SK-N-SH treated with all-trans-retinoic acid at 6 μM for 48 hours (cell line): ENCODE measurements around the gene FAAH.

Source experiments
- ATAC-seq: fragments of 200-7000 bp; cut with Tn5 transposase; 3 replicates; pipeline ENCODE4 v1.9.1; 2020; ENCODE audit warnings: mild to moderate bottlenecking, moderate library complexity
- ARNTL ChIP-seq: fragments of 450-650 bp; formaldehyde crosslinking; IDR thresholded peaks from 2 replicates; pipeline ENCODE4 v1.5.0; 2020; ENCODE audit warnings: low read depth, mild to moderate bottlenecking, moderate library complexity, borderline replicate concordance
- BACH2 ChIP-seq: fragments of 250-450 bp; sonication (Bioruptor Pico); IDR thresholded peaks from 2 replicates; pipeline ENCODE4 v1.9.0; 2021; ENCODE audit warnings: mild to moderate bottlenecking, borderline replicate concordance
- CREB5 ChIP-seq: fragments of 250-450 bp; sonication (Bioruptor Pico); IDR thresholded peaks from 2 replicates; pipeline ENCODE4 v1.5.1; 2020; ENCODE audit warnings: low read depth, mild to moderate bottlenecking, moderate library complexity
- CSDC2 ChIP-seq: fragments of 250-450 bp; sonication (Bioruptor Pico); IDR thresholded peaks from 2 replicates; pipeline ENCODE4 v1.5.0; 2020; ENCODE audit warnings: mild to moderate bottlenecking, moderate library complexity
- ESRRG ChIP-seq: fragments of 250-450 bp; sonication (Bioruptor Pico); IDR thresholded peaks from 2 replicates; pipeline ENCODE4 v1.6.1; 2021; ENCODE audit warnings: mild to moderate bottlenecking
- GLIS3 ChIP-seq: fragments of 250-450 bp; sonication (Bioruptor Pico); IDR thresholded peaks from 2 replicates; pipeline ENCODE4 v1.5.0; 2020; ENCODE audit warnings: mild to moderate bottlenecking, moderate library complexity
- PATZ1 ChIP-seq: fragments of 250-450 bp; sonication (Bioruptor Pico); IDR thresholded peaks from 2 replicates; pipeline ENCODE4 v1.8.0; 2020; ENCODE audit warnings: mild to moderate bottlenecking, moderate library complexity, borderline replicate concordance
- POU6F1 ChIP-seq: fragments of 250-450 bp; sonication (Bioruptor Pico); IDR thresholded peaks from 2 replicates; pipeline ENCODE4 v1.8.0; 2021; ENCODE audit warnings: low read depth, mild to moderate bottlenecking, moderate library complexity, borderline replicate concordance
- PPARA ChIP-seq: fragments of 250-450 bp; sonication (Bioruptor Pico); IDR thresholded peaks from 2 replicates; pipeline ENCODE4 v1.5.0; 2020; ENCODE audit warnings: mild to moderate bottlenecking, borderline replicate concordance
- RARB ChIP-seq: fragments of 250-450 bp; sonication (Bioruptor Pico); IDR thresholded peaks from 2 replicates; pipeline ENCODE4 v1.8.0; 2021; ENCODE audit warnings: mild to moderate bottlenecking, moderate library complexity
- SNAI2 ChIP-seq: fragments of 250-450 bp; sonication (Bioruptor Pico); IDR thresholded peaks from 2 replicates; pipeline ENCODE4 v1.5.0; 2020; ENCODE audit warnings: mild to moderate bottlenecking, moderate library complexity
- TCF4 ChIP-seq: fragments of 250-450 bp; sonication (Bioruptor Pico); IDR thresholded peaks from 2 replicates; pipeline ENCODE4 v1.8.0; 2021; ENCODE audit warnings: mild to moderate bottlenecking, moderate library complexity, borderline replicate concordance
- TOX ChIP-seq: fragments of 250-450 bp; sonication (Bioruptor Pico); IDR thresholded peaks from 2 replicates; pipeline ENCODE4 v1.8.0; 2021; ENCODE audit warnings: mild to moderate bottlenecking, moderate library complexity, borderline replicate concordance
- ZFP3 ChIP-seq: fragments of 250-450 bp; sonication (Bioruptor Pico); IDR thresholded peaks from 2 replicates; pipeline ENCODE4 v1.5.0; 2020; ENCODE audit warnings: mild to moderate bottlenecking, moderate library complexity
- ZNF565 ChIP-seq: fragments of 450-650 bp; formaldehyde crosslinking; conservative IDR thresholded peaks from 2 replicates; pipeline ENCODE4 v1.5.0; 2020; ENCODE audit warnings: low read depth, mild to moderate bottlenecking, moderate library complexity
- ZNF70 ChIP-seq: fragments of 450-650 bp; formaldehyde crosslinking; IDR thresholded peaks from 2 replicates; pipeline ENCODE4 v1.5.0; 2020; ENCODE audit warnings: mild to moderate bottlenecking, moderate library complexity
- ZNF8 ChIP-seq: fragments of 450-650 bp; formaldehyde crosslinking; IDR thresholded peaks from 2 replicates; pipeline ENCODE4 v1.5.0; 2020; ENCODE audit warnings: mild to moderate bottlenecking, moderate library complexity
- TF ChIP-seq, protein P1 (sequence below): fragments of 250-450 bp; sonication (Bioruptor Pico); IDR thresholded peaks from 2 replicates; pipeline ENCODE4 v1.5.0; 2020; ENCODE audit warnings: mild to moderate bottlenecking, moderate library complexity
- TF ChIP-seq, protein P2 (sequence below): fragments of 250-450 bp; sonication (Bioruptor Pico); IDR thresholded peaks from 2 replicates; pipeline ENCODE4 v1.5.1; 2021; ENCODE audit warnings: mild to moderate bottlenecking, moderate library complexity

FAAH gene

DNA sequence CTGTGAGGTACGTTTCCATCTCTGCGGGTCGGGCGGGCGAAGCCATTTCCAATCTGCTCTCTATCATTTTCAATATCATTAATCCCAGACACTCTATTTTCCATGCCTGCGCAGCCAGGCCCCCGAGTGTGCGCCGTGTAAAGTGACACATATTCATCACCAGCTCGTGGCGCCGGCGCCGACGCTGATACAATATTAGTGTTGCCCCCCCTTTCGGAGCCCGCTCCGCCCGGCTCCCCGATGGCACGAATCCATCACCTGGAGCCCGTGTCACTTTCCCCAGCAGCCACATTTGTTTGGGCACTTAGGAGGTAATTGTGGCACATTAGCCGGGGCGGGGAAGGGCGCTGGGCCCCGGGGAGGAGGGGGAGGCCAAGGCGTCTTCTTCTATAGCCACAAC lies 61.8 kb downstream of the FAAH start:
- TF ChIP-seq ARNTL (CRISPR knock-in tag) (no peak), CREB5 (no peak), TOX (CRISPR knock-in tag) (no peak), ZNF70 (no peak), SNAI2 (CRISPR knock-in tag) (no peak), GLIS3 (no peak), ESRRG (CRISPR knock-in tag) (no peak), ZNF8 (CRISPR knock-in tag) (no peak), RARB (CRISPR knock-in tag) (no peak), BACH2 (no peak), ZNF565 (CRISPR knock-in tag) (no peak)
- TF ChIP-seq, protein P1, sequence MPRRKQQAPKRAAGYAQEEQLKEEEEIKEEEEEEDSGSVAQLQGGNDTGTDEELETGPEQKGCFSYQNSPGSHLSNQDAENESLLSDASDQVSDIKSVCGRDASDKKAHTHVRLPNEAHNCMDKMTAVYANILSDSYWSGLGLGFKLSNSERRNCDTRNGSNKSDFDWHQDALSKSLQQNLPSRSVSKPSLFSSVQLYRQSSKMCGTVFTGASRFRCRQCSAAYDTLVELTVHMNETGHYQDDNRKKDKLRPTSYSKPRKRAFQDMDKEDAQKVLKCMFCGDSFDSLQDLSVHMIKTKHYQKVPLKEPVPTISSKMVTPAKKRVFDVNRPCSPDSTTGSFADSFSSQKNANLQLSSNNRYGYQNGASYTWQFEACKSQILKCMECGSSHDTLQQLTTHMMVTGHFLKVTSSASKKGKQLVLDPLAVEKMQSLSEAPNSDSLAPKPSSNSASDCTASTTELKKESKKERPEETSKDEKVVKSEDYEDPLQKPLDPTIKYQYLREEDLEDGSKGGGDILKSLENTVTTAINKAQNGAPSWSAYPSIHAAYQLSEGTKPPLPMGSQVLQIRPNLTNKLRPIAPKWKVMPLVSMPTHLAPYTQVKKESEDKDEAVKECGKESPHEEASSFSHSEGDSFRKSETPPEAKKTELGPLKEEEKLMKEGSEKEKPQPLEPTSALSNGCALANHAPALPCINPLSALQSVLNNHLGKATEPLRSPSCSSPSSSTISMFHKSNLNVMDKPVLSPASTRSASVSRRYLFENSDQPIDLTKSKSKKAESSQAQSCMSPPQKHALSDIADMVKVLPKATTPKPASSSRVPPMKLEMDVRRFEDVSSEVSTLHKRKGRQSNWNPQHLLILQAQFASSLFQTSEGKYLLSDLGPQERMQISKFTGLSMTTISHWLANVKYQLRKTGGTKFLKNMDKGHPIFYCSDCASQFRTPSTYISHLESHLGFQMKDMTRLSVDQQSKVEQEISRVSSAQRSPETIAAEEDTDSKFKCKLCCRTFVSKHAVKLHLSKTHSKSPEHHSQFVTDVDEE (CRISPR knock-in tag), result no peak
- no peak for ATAC-seq

GRCh38 chr1:46456411-46456963 lies 62.4 kb downstream of the FAAH start:
- TF ChIP-seq PPARA (CRISPR knock-in tag), result no peak
- TF ChIP-seq TOX (CRISPR knock-in tag), result no peak
- no peak for TF ChIP-seq GLIS3
- TF ChIP-seq ZNF70, result no peak
- no peak for TF ChIP-seq PATZ1 (CRISPR knock-in tag)
- TF ChIP-seq SNAI2 (CRISPR knock-in tag), result no peak
- TF ChIP-seq ESRRG (CRISPR knock-in tag), result no peak
- TF ChIP-seq POU6F1 (CRISPR knock-in tag), result no peak
- ATAC-seq, result no peak

- TF ChIP-seq SNAI2 (CRISPR knock-in tag) (no peak), RARB (CRISPR knock-in tag) (no peak), TCF4 (CRISPR knock-in tag) (no peak), ZNF8 (CRISPR knock-in tag) (no peak), PATZ1 (CRISPR knock-in tag) (no peak), GLIS3 (no peak), TOX (CRISPR knock-in tag) (no peak), ZFP3 (CRISPR knock-in tag) (no peak), BACH2 (no peak), POU6F1 (CRISPR knock-in tag) (no peak), CSDC2 (CRISPR knock-in tag) (no peak), PPARA (CRISPR knock-in tag) (no peak)
- TF ChIP-seq, protein P2, sequence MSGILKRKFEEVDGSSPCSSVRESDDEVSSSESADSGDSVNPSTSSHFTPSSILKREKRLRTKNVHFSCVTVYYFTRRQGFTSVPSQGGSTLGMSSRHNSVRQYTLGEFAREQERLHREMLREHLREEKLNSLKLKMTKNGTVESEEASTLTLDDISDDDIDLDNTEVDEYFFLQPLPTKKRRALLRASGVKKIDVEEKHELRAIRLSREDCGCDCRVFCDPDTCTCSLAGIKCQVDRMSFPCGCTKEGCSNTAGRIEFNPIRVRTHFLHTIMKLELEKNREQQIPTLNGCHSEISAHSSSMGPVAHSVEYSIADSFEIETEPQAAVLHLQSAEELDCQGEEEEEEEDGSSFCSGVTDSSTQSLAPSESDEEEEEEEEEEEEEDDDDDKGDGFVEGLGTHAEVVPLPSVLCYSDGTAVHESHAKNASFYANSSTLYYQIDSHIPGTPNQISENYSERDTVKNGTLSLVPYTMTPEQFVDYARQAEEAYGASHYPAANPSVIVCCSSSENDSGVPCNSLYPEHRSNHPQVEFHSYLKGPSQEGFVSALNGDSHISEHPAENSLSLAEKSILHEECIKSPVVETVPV (CRISPR knock-in tag), result no peak
- ATAC-seq, result no peak
Measured at GRCh38 chr1:46457178-46457577, 63.1 kb downstream of the FAAH start.
